Hepatocyte (in vitro differentiated cells): ENCODE results near the gene SATB2. TPM values are rescaled to one million over a fixed set of nuclear protein-coding genes. Genes with fewer than 3 reads are reported as not detected.

ENCODE experiments used
- DNase-seq: peaks from one replicate; pipeline ENCODE4 v3.0.0-alpha.2; 2016; ENCODE audit warnings: low spot score
- H2AFZ ChIP-seq: fragments of 200-600 bp; sonication (generic); 2 replicates; pipeline ENCODE4 v1.6.0; 2016; ENCODE audit warnings: antibody characterized with exemption, mild to moderate bottlenecking
- H3K27ac ChIP-seq: fragments of 200-600 bp; sonication (generic); 2 replicates; pipeline ENCODE4 v1.5.1; 2016; ENCODE audit warnings: mild to moderate bottlenecking
- H3K27me3 ChIP-seq: fragments of 200-600 bp; sonication (generic); 2 replicates; pipeline ENCODE4 v1.6.1; 2016
- H3K36me3 ChIP-seq: fragments of 200-600 bp; sonication (generic); replicated peaks from 2 replicates; pipeline ENCODE4 v1.5.1; 2016; ENCODE audit warnings: low read depth; ENCODE audit not compliant: insufficient read depth
- H3K4me1 ChIP-seq: fragments of 200-600 bp; sonication (generic); 2 replicates; pipeline ENCODE4 v1.5.1; 2016; ENCODE audit warnings: mild to moderate bottlenecking, moderate library complexity; ENCODE audit not compliant: insufficient read depth
- H3K4me2 ChIP-seq: fragments of 200-600 bp; sonication (generic); 2 replicates; pipeline ENCODE4 v1.6.0; 2016
- H3K4me3 ChIP-seq: fragments of 200-600 bp; sonication (generic); 2 replicates; pipeline ENCODE4 v1.5.1; 2016; ENCODE audit warnings: mild to moderate bottlenecking
- H3K79me2 ChIP-seq: fragments of 200-600 bp; sonication (generic); 2 replicates; pipeline ENCODE4 v1.6.0; 2017; ENCODE audit warnings: mild to moderate bottlenecking
- H3K9me2 ChIP-seq: fragments of 200-600 bp; sonication (generic); replicated peaks from 2 replicates; pipeline ENCODE4 v1.6.0; 2017; ENCODE audit warnings: mild to moderate bottlenecking; ENCODE audit not compliant: insufficient read depth
- H3K9me3 ChIP-seq: fragments of 200-600 bp; sonication (generic); 2 replicates; pipeline ENCODE4 v1.5.1; 2016; ENCODE audit warnings: low read depth, mild to moderate bottlenecking
- H4K20me1 ChIP-seq: fragments of 200-600 bp; sonication (generic); 2 replicates; pipeline ENCODE4 v1.6.0; 2016; ENCODE audit warnings: mild to moderate bottlenecking; ENCODE audit not compliant: insufficient read depth, poor library complexity, severe bottlenecking
- CTCF ChIP-seq: fragments of 200-600 bp; sonication (generic); IDR thresholded peaks from 2 replicates; pipeline ENCODE4 v1.5.1; 2016; ENCODE audit warnings: antibody characterized with exemption, mild to moderate bottlenecking; ENCODE audit not compliant: poor library complexity
- EZH2 ChIP-seq: fragments of 200-600 bp; sonication (generic); IDR thresholded peaks from 2 replicates; pipeline ENCODE4 v1.6.1; 2016; ENCODE audit warnings: antibody characterized with exemption, mild to moderate bottlenecking, borderline replicate concordance
- EZH2phosphoT487 ChIP-seq: fragments of 200-600 bp; sonication (generic); IDR thresholded peaks from one replicate; pipeline ENCODE4 v1.6.1; 2018; ENCODE audit warnings: antibody characterized with exemption, mild to moderate bottlenecking, low read depth, moderate library complexity; ENCODE audit not compliant: unreplicated experiment, severe bottlenecking
- WGBS: methylation state at CpG from one replicate; pipeline ENCODE4 v1.1.6; 2016; ENCODE audit warnings: low lambda C conversion rate; ENCODE audit errors: missing lambda C conversion rate; 5-methylcytosine and 5-hydroxymethylcytosine counted together
- polyA plus RNA-seq: library from polyadenylated mRNA; unstranded; fragments of >200 nt; fragmentation: Nextera tagmentation; extraction: Ambion mirVana; gene quantifications from 2 replicates; pipeline ENCODE4 v1.2.1, GENCODE V29; 2016
- total RNA-seq: library from RNA; depleted of rRNA; stranded (reverse); fragments of >200 nt; gene quantifications from 2 replicates; pipeline ENCODE4 v1.2.3, GENCODE V29; 2014

SATB2 gene
- total and polyA plus RNA-seq, 2 experiments from 2014 or later: 1.9 to 8.7 TPM

DNA sequence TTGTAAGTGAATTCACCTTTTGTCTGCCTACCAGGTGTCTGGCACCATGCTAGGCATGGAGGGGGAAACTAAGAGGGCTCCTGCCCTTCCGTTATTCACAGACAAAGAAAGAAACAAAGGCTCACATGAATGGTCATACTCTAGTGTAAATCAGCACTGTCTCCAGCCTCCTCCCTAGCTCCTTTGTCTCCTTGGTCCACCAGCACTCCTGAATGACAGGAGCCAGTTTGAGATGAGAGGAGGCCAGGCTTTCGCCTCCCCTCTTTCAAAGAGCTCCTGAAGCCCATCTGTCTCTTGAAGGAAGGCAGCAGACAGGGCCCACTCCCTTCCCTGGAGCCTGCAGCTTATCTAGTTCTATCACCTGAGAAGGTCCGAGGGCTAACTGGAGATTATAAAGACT is 18.7 kb downstream of the SATB2 start:
- no peaks in the 10 kb centered on the region for H3K79me2 ChIP-seq
- H3K9me2 ChIP-seq: no peaks in the 10 kb centered on the region
- no peaks in the 10 kb centered on the region for H3K9me3 ChIP-seq
- no peaks in the 10 kb centered on the region for H3K27me3 ChIP-seq
- H3K4me3 ChIP-seq: no peak overlapping the region
- H4K20me1 ChIP-seq: no peaks in the 10 kb centered on the region
- no peak overlapping the region for H3K27ac ChIP-seq
- no peaks in the 10 kb centered on the region for H3K4me1 ChIP-seq
- H2AFZ ChIP-seq: no peak overlapping the region
- TF ChIP-seq EZH2phosphoT487: no peak
- no peak for TF ChIP-seq CTCF
- no peak for TF ChIP-seq EZH2
- WGBS: 79% methylated on average over 3 of the region's 3 CpGs
- no peak overlapping the region for H3K4me2 ChIP-seq
- no peak for DNase-seq
- H3K36me3 ChIP-seq: no peaks in the 10 kb centered on the region

DNA sequence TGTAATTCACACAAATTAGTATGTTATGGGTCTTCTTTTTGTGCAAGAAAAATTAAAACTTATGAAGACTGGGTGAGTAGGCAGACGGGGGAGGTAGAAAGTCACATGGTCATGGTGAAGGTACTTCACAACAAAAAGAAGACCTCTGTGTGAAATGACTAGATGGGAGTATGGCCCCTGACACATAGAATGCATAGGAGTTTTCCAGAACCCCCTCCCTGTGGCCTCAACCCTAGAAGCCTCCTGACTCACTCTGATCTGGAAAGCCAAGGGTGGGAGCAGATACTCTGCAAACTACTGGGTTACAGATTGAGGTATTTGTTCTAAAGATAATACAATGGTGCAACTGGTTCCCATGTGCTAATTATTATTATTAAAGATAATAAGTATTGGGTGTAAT is 23.2 kb downstream of the SATB2 start:
- no peaks in the 10 kb centered on the region for H3K79me2 ChIP-seq
- H3K36me3 ChIP-seq: no peaks in the 10 kb centered on the region
- TF ChIP-seq EZH2 (no peak), CTCF (no peak), EZH2phosphoT487 (no peak)
- H3K4me2 ChIP-seq: no peak overlapping the region
- no peaks in the 10 kb centered on the region for H4K20me1 ChIP-seq
- no peak overlapping the region for H2AFZ ChIP-seq
- no peaks in the 10 kb centered on the region for H3K9me3 ChIP-seq
- no peaks in the 10 kb centered on the region for H3K4me1 ChIP-seq
- 83% methylated on average over 1 of the region's 1 CpG for WGBS
- H3K27me3 ChIP-seq: no peaks in the 10 kb centered on the region
- no peaks in the 10 kb centered on the region for H3K9me2 ChIP-seq
- no peak for DNase-seq
- no peak overlapping the region for H3K27ac ChIP-seq
- no peak overlapping the region for H3K4me3 ChIP-seq

DNA sequence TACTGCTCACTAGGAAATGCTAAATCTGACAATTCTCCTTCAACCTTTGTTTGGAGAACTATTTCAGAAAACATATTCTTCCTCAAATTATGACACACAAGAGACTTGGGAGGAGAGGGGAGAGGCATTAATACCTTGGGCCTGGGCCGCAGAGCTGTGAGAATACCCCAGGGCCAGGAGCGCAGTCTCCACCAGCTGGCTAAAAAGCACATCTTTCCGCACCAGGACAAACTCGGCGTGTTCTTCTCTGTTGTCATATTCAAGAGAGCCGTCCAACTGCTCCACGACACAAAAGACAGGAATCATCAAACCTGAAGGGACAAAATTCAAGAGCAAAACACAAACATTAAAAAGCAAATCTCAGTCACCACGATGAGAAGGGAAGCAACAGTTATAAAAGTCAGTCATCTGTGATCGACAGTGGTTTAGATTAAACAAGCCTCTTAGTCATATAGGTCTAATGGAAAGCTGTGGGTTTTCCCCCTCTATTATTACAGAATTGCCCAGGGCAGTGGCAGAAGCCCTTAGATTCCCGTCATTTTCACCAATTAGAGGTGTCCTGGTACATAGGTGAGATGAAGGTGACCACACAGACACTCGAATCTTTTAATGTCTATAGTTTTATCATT is 24.4 kb downstream of the SATB2 start:
- H3K9me2 ChIP-seq: no peaks in the 10 kb centered on the region
- H3K4me2 ChIP-seq: no peak overlapping the region
- no peaks in the 10 kb centered on the region for H4K20me1 ChIP-seq
- 78% methylated on average over 11 of the region's 11 CpGs for WGBS
- H3K4me1 ChIP-seq: no peaks in the 10 kb centered on the region
- H3K27ac ChIP-seq: no peak overlapping the region
- H3K79me2 ChIP-seq: no peaks in the 10 kb centered on the region
- H3K27me3 ChIP-seq: no peaks in the 10 kb centered on the region
- H3K36me3 ChIP-seq: no peaks in the 10 kb centered on the region
- TF ChIP-seq EZH2phosphoT487 (no peak), CTCF (no peak), EZH2 (no peak)
- H2AFZ ChIP-seq: no peak overlapping the region
- no peak overlapping the region for H3K4me3 ChIP-seq
- no peak for DNase-seq
- no peaks in the 10 kb centered on the region for H3K9me3 ChIP-seq
